Muscle of back (tissue), 11 donors: ENCODE data around the gene RFTN1. TPM values are rescaled to one million over a fixed set of nuclear protein-coding genes. Genes with fewer than 3 reads are reported as not detected.

Source experiments
- DNase-seq, 3 donors: peaks; one replicate each; pipeline versions ENCODE4 v3.0.0 to v3.0.0-alpha.2; 2013
- polyA plus RNA-seq, 10 donors: library from polyadenylated mRNA; unstranded; fragments of 120-200 nt; gene quantifications; one replicate each; pipeline ENCODE4 v1.2.1, GENCODE V29; 2013; ENCODE audit not compliant: insufficient read length in 10 of 10

Gene RFTN1
- polyA plus RNA-seq, 10 donors, result 11.3 to 19.7 (median 16.1) TPM

DNA sequence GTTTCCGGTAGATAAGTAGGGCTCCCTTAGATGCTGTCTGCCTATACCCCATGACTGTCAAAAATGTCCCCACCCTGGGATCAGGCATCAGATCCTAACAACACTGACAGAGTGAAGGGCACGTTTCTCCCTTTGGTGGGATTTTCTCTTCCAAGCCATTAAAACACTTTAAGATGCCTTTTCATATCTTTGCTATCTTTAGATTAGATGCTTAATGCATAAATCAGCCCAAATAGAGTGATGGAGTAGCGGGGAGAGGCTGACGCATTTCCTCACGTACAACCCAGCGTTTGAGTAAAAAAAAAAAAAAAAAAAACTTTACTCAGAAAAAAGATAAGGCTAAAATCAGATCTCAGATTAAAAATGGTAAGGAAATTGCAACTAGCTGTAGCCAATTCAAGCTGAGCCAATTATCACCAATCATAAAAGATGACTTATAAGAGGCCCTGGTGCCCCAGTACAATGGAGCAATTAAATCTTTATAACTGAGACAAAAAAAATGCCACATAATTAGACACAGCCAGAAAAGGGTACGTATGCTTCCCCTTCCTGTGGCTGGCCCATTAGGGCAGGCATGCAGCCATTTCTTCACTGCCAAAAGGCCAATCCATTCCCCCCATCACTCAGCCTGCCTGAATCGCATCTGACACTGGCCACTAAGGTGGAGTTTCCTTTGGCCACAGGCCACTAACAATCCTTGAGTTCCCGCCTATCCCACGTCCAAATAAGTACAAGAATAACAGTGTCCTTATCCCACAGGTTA is 45.0 kb downstream of the RFTN1 start:
- DNase-seq, result no peak

DNA sequence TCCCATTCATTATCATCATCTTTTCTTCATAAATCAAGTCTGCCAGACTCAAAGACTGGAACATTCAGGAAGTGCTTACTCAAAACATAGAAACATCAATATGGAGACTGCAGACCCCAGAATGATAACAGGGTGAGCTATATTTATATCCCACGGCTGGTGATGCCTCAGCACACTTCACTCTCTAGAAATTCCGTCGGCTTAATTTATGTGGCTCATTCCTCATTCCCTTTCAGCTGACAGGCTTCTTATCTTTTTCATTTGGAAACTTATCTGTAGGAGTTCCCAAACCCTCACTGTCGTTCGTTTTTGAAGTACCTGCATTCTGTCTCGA is 45.5 kb downstream of the RFTN1 start:
- no peak for DNase-seq

DNA sequence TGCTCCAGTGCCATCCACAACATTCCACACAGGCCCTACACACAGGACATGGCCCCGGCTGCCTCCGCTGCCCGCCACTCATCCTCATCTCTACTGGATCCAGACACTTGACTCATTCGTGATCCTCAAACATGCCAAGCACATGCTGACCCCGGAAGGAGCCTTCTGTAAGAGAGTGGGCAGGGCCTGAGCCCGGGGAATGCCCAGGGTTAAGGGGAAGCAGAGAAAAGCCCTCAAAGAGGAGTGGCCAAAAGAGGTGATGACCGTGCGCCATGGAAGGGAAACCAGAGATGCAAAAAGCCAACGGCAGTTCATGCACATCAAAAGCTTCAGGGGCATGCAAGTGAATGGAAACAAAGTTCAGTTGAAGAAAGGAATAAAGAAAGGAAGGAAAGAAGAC is 46.1 kb downstream of the RFTN1 start:
- DNase-seq, result no peak

DNA sequence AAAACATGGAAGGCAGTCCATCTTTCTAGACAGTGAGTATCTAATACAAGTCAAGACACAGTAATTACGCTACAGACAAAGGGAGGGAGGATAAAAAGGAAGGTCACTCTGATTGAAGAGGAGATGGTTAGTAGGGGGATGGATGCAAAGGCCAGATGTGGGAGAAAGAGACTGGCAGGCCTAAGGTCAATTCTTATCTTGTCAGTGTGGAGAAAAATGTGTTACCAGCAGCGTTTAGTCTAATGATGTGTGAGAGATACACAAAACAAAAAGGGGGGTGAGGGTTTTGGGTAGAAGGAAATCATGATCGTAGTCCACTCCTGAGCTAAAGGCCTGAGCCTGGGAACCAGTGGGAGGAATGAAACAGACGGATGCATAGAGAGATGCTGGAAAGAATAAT is 46.7 kb downstream of the RFTN1 start:
- DNase-seq, result no peak

DNA sequence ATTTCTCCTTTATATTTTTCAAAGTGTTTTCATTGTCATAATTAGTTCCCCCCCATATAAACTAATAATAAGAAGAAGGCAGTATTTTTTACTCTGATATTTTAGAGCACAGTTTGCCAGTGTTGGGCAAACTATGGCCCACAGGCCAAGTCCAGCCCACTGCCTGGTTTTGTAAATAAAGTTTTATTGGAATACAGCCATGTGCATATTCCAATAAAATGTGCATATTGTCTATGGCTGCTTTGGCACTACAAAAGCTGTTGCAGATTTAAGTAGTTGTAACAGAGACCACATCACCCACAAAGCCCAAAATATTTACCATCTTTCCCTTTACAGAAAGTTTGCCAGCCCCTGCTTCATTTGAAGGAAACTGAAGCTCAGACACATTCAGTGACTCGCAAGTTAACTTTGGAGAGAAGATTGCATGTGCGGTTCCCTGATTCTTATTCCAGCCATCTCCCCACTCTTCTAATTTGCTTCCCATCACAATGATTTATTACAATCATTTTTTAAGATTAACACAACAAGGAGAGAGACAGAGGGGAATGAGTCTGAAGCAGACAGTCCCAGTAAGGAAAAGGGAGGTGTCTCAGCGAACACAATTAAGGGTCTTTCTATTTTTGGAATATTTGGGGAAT is 48.9 kb downstream of the RFTN1 start:
- DNase-seq, result no peak

DNA sequence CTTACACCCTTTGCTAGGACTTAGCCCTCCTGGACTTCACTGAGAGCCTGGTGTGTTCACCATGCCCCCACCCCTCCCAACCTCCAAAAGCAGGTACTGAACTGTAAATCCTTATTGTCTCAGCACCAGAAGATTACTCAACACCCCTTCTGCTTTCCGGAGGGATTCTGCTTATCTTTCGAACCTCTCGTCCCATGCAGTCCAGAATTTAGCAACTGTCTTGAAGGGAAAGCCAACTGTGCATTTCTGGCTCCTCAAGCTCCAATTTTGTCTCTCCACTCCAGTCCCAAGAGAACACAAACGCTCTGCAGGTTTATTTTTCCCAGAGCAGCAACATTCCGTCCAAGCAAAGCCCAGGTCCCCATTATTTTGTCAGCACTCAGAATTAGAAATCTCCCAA is 49.6 kb downstream of the RFTN1 start:
- no peak for DNase-seq

DNA sequence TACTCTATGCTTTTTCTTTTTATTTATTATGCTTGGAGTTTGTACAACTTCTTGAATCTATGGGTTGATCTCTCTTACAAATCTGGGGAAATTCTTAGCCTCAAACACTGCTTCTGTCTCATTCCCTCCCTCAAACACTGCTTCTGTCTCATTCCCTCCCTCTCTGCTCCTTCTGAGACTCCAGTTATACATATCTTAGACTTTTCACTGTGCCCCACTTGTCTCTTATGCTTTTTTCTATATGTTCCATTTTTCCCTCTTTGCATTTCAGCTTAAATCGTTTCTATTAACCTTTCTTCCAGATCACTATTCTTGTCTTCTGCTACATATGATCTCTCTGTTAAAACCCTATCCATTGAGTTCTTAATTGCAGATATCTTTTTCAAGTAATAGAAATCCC is 50.4 kb downstream of the RFTN1 start:
- no peak for DNase-seq

DNA sequence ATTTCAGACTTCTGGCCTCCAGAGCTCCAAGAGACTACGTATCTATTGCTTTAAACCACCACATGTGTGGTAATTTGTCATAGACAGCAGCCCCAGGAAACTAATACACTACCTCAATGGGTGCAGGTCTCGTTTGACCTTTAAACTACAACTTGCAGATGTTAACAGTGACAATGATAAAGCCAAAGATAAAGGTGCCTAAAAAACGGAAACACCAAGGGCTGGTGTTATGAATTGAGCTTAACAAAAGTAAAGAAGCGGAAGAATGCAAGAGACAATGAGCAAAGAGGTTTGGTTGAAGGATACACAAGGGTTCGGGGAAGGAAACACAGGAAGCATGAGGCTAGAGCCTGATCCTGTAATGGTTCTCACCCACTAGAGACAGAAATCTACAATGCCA is 50.8 kb downstream of the RFTN1 start:
- DNase-seq, result no peak

DNA sequence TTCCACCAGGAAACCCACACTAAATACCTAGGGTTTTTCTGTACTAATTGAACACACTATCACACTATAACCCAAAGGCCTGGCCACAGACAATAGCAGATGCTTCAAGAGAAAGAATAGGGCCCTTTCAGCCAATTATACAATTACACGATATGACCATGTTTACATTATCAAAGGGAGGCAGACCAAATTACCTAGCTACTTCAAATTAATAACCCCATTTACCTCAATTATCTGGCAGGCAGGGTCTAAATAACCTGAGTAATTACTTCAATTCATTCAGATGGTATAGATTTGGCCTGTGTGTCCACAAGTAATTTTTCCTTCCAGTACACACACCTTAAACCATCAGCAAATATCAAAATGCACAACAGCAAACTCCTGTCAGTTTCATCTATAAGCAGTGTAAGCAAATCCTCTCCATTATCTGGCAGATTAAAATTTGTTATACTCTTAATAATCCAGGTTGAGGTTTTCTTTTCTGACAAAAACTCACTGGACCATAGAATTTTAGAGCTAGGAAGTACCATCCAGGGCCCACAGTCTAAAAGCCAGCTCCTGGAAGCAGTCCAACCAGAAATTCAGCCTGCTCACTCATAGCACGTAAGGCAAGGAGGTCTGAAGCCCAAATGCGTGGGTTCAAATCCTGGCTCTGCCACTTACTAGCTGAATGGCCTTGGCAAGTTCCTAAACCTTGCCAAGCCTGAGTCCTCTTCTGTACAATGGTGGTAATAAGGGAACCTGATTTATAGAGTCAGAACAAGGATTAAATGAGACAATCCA is 51.8 kb downstream of the RFTN1 start:
- no peak for DNase-seq

DNA sequence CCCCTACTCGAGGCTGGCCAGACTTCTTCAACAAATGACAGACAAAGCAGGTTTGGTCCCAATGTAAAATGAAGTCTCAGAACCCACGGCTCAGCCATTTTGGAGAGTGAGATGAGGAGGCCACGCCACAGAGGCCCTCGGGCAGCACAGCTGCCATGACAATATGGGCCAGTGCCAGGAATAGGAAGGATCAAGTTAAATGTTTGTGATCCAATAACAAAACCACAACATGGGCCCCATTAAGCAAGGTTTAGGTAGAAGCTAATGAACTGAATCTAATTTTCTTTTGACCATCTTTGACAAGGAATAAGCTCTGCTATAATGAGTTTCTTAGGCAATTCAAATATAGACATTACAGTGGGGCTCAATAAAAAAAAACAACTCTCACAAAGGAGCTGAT is 52.6 kb downstream of the RFTN1 start:
- DNase-seq, result no peak

DNA sequence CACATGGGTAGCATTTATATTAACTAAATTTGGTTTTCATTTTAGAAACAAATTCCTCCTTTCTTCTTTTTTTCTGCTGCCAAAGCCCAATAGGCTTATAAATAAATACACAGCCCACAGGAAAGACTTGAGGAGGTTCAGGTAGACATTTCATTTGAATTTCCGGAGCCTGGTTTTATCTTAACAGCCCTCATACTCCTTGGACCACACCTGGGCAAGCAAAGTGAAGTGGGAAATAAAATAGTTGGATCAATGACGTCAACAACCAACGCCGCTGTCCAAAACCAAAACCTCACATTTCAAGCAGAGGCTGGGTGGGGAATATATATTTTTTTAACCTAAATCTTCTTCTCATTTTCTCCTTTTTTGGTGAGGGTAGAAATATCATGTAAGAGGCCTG is 53.2 kb downstream of the RFTN1 start:
- no peak for DNase-seq

DNA sequence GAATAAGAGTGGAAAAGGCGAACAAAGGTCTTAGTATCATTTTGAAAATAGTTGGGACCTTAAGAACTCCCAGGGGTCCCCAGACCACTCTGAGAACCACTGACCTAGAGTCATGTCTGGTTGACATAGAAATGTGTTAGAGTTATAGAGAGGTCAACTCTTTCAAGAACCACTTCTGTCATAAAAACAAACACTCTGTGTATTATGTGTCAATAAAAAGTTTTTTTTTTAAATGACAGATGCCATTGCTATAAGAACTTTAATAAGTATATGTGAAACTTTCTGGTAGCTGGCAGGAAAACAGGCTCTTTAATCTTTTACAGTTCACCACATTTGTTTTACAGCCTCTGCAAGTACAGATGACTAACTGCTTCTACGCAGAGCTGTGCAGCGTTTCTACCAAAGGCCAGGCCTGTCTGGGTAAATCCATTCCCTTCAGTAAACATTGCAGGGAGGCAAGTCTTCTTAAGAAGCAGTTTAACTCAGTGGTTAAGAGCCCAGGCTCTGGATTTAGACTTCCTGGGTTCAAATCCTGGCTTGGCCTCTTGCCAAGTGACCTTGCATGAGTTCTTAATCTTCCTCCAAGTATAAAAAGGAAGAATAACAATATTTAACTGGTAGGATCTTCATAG is 56.6 kb downstream of the RFTN1 start:
- DNase-seq, result no peak

DNA sequence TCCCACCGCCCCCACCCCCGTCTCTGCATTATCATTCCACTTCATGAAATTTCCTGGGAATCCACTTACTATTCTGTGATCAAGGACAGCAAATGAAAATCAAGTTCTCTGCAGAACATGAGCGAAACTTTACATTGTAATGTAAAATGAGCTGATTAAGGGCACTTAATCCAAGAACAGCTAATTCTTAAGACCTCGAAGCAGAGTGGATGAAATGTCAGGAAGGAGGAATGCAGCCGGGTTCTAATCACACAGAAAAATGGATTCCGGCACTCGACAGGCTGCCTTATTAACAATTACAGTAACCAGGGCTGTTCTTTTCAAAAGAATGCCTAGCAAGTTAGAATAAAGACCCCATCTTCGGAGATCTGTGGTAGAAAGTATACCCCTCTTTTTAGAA is 57.5 kb downstream of the RFTN1 start:
- DNase-seq, result no peak

DNA sequence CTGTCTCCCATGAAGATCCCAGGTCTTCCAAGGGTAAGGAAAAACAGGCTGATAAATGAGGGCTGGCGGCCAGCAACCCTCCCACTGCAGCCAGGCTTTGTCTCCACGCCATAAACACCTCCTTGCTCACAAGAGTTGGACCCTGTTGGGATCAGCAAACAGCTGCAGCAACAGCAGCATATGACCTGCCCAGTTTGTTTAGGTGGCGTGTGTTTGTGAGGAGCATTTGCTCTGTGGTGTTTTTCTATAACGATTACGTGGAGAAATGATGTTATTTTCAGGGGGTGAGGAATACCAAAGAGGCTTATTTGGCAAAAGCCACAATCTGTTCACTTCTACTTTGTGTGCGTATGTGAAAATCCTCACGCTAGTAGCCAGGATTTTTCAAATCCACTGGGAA is 58.5 kb downstream of the RFTN1 start:
- DNase-seq, result peak in 1 of 3 donors; percentile 44

DNA sequence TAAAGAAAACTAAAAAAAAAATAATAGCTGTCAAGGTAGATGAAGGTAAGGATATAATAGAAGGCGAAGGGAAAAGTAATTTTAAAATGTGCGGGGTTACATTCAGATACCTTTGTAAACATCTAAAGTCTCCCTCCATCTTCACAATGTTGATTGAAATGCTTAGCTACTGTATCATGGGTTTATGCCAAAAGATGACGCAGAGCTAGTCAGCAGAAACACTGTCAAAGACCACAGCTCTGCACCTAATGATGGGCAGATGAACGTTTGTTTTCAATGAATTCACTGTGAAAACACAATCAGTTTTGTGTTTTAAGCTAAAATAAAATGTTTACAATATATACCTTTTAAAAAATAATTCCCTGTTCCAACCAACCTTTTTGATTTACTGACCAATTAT is 61.2 kb downstream of the RFTN1 start:
- peak in 1 of 3 donors; percentile 44 for DNase-seq

DNA sequence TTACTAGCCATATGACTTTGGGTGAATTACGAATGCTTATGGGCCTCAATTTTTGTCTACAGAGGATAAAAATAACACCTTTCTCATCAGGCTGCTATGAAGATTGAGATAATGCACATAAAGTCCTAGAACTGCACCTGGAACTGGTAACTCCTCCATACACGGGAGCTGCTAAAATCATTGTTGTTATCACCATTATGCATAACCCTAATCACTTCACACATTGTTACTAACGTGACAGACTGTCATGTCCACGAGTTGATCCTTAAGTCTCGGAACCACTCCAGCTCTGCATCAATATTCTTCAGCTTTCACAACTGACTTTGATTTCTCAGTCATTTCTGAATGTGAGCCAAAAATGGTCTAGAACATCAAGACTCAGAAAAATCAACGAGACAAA is 64.1 kb downstream of the RFTN1 start:
- no peak for DNase-seq

DNA sequence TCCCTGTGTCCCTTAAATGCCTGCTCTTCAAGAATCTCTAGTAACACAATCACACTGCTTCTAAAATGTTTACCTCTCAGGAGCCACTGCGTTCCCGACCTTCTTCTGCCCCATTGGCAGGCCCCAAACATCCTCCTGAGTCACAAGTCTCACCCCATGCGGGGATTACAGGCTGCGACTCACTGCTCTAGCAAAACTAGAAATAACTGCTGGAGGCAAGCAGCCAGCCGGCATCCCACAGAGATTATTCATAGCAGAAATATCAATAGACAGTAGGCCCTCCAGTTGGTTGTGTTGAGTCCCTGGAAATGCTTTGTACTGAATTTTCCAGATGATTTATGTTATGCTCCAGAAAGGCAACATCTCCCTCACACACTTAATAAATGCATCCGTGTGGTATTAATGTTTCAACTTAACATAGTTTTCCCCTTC is 64.8 kb downstream of the RFTN1 start:
- peak; percentile 23 to 96 (median 72) for DNase-seq

DNA sequence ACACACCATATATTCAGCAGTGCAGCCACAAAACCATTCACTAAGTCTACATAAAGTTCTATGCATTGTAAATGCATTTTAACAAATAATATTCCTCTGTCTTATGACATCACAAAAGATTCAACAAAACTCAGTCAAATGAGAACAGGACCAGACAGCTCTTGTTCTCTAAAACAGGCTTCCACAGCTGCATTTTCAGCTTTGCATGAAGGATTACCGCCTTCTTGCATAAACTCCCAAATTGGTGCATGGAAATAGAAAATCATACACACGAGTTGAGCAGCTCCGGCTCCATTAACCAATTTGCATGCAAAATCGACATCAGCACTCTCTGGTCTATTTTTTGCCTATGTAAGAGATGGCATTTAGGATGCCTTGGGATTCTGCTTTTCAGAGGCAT is 66.4 kb downstream of the RFTN1 start:
- no peak for DNase-seq

DNA sequence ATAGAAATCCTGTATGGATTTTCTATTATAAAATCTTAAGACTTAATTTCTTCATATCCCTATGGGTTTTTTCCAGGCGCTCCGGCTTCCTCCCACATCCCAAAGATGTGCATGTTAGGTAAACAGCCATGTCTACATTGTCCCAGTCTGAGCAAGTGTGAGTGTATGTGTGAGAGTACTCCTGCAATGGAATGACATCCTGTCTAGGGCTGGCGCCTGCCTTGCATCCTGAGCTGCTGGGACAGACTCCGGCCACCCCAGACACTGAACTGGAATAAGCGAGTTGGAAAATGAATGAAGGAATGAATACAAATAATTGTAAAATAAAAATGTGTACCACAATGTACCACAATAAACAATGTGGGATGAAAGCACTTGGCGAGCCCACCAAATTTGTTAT is 69.2 kb downstream of the RFTN1 start:
- DNase-seq, result no peak

DNA sequence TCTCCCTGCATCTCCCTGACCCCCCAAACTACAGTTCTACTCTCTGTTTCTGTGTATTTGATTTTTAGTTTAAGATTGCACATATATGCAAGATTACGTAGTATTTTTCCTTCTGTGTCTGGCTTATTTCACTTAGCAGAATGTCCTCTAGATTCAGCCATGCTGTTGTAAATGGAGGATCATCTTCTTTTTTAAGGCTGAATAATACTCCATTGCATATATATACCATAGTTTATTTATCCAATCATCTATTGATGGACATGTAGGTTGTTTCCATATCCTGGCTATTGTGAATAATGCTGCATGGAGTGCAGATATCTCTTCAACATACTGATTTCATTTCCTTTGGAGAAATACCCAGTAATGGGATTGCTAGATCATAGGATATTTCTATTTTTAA is 70.8 kb downstream of the RFTN1 start:
- no peak for DNase-seq

DNA sequence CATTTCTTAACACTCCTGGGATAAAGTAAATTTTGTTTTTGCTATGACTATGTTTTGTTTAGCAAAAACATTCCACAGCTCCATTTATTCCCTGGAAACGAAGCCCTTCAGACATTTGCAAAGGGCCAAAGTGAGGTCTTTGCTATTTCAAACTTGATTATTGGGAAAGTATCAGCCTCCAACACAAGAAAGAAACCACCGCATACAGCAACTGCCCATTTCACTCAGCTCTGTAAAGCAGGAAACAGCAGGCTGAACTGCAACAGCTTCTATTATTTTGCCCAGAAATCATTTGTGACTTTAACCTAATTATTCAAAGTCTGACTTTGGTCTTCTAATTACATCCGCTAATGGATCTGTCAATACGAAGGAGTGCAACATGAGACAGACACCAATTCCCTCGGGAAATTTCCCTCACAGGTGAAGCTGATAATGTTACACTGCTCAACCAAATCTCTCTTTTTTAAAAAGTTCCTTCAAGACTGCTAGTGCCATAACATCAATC is 72.1 kb downstream of the RFTN1 start:
- peak; percentile 18 to 35 (median 21) for DNase-seq
